Measurements from ENCODE around the gene PRDM5. TPM values are rescaled to one million over a fixed set of nuclear protein-coding genes. Genes with fewer than 3 reads are reported as not detected.

PRDM5 gene
- total RNA-seq, 2 donors from 2014 or later, result 9.9 to 18.9 TPM

DNA sequence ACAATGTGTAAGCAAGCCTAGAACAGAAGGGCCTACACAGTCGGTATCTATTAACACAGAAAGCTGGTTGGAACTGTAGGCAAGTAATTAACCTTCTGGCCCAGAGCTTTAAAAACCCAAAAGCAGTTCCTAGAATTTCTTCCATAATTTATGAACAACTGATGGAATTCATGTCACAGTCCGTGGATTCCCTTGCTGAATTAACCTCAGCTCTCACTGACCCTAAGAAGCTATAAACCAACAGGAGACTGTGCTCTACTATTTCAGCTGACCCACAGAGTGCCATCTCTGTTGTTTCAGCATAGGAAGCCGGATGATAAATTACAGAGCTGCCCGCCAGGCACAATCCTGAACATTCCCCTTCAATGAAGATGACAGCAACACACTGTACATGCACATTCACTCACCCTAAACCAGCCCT, 157.3 kb downstream of the PRDM5 start:
- Histone ChIP-seq H3K9me3 (no peaks in the 10 kb centered on the region), H3K4me3 (no peak overlapping the region), H3K27me3 (replicated peaks; ENCODE audit: insufficient read depth) (no peaks in the 10 kb centered on the region), H3K27ac (no peak overlapping the region), H3K4me1 (replicated peaks) (no peaks in the 10 kb centered on the region), H3K36me3 (no peaks in the 10 kb centered on the region)
- TF ChIP-seq POLR2A (IDR thresholded peaks at IDR 0.05) (no peak), POLR2AphosphoS5 (IDR thresholded peaks at IDR 0.05) (no peak)
- TF ChIP-seq, protein P1, sequence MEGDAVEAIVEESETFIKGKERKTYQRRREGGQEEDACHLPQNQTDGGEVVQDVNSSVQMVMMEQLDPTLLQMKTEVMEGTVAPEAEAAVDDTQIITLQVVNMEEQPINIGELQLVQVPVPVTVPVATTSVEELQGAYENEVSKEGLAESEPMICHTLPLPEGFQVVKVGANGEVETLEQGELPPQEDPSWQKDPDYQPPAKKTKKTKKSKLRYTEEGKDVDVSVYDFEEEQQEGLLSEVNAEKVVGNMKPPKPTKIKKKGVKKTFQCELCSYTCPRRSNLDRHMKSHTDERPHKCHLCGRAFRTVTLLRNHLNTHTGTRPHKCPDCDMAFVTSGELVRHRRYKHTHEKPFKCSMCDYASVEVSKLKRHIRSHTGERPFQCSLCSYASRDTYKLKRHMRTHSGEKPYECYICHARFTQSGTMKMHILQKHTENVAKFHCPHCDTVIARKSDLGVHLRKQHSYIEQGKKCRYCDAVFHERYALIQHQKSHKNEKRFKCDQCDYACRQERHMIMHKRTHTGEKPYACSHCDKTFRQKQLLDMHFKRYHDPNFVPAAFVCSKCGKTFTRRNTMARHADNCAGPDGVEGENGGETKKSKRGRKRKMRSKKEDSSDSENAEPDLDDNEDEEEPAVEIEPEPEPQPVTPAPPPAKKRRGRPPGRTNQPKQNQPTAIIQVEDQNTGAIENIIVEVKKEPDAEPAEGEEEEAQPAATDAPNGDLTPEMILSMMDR (IDR thresholded peaks at IDR 0.05), result no peak
- intact Hi-C loops (cut with DNase I), result no loop called here
- WGBS, result 72% methylated on average over 4 of the region's 4 CpGs
- DNase-seq (ENCODE audit: low spot score), result no peak

DNA sequence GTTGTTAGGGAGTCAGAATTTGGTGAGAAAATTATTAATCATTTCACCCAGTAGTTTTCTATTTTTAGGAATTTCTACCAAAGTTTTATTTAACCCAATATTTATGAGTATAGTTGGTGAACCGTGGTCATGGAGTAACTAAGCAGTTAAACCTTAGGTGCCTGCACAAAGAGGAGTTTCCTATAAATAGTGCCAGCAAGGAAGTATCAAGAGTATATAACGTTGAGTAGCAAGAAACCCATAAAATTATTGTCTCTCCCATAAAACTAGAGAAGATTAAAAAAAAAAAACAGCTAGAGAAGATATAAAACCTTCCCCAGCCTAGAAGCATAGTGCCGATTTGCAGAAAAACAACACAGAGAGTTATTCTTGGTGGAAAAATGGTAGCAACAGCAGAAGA, 158.9 kb downstream of the PRDM5 start:
- 25% methylated on average over 3 of the region's 3 CpGs for WGBS
- intact Hi-C loops (cut with DNase I), result no loop called here
- no peak overlapping the region for H3K4me3 ChIP-seq
- no peaks in the 10 kb centered on the region for H3K9me3 ChIP-seq
- DNase-seq (ENCODE audit: low spot score), result no peak
- TF ChIP-seq POLR2AphosphoS5 (IDR thresholded peaks at IDR 0.05) (no peak), POLR2A (IDR thresholded peaks at IDR 0.05) (no peak)
- TF ChIP-seq, protein P1 (IDR thresholded peaks at IDR 0.05), result no peak
- no peak overlapping the region for H3K27ac ChIP-seq
- no peaks in the 10 kb centered on the region for H3K27me3 ChIP-seq (replicated peaks; ENCODE audit: insufficient read depth)
- no peaks in the 10 kb centered on the region for H3K36me3 ChIP-seq
- H3K4me1 ChIP-seq (replicated peaks), result no peaks in the 10 kb centered on the region

DNA sequence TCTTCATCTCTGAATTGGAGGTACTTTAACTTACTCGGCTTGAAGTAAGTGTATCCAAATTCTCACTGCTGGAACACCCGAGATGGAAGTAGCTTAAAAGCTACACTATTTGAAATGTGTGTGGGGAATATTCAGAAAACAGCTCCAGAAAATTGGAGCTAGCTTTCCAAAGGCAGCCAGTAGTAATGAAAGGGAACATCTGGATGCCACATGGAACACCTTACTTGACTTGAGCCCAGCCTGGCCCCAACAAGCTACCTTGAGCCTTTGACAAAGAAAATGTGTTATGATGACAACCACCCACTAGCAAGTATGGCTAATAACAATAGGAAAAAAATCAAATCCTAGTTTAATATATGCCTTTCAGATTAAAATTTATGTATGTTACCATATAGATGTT, 161.5 kb downstream of the PRDM5 start:
- intact Hi-C loops (cut with DNase I), result no loop called here
- no peak for DNase-seq (ENCODE audit: low spot score)

DNA sequence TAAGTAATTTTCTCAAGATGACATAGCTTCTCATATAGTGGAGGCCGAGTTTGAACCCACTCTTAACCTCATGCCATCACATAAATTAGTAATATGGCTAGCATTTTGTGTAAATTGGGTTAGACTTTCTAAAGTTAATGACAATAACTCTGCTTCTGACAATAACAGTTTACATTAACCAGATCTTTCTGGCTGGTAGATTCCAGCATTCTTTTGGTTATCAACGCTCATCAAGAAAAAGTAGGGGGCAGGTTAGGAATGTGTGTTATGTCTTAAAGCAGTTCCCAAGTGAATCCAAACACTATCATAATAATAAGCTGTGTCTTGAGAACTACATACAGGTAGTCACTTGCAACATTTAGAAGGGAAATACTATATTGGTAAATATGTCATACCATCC, 162.5 kb downstream of the PRDM5 start:
- whole genome bisulfite sequencing, result 85% methylated on average over 2 of the region's 2 CpGs
- H3K9me3 ChIP-seq, result no peaks in the 10 kb centered on the region
- no peak overlapping the region for H3K27ac ChIP-seq
- no peak for DNase-seq (ENCODE audit: low spot score)
- no peaks in the 10 kb centered on the region for H3K4me1 ChIP-seq (replicated peaks)
- H3K4me3 ChIP-seq, result no peak overlapping the region
- H3K36me3 ChIP-seq, result no peaks in the 10 kb centered on the region
- H3K27me3 ChIP-seq (replicated peaks; ENCODE audit: insufficient read depth), result no peaks in the 10 kb centered on the region
- TF ChIP-seq, protein P1 (IDR thresholded peaks at IDR 0.05), result no peak
- TF ChIP-seq POLR2AphosphoS5 (IDR thresholded peaks at IDR 0.05) (no peak), POLR2A (IDR thresholded peaks at IDR 0.05) (no peak)
- intact Hi-C loops (cut with DNase I), result no loop called here

More for the DNA sequence above, 161.5 kb downstream of the PRDM5 start:
- no peak for TF ChIP-seq POLR2A (IDR thresholded peaks at IDR 0.05)
- TF ChIP-seq, protein P1 (IDR thresholded peaks at IDR 0.05), result no peak
- no peak for TF ChIP-seq POLR2AphosphoS5 (IDR thresholded peaks at IDR 0.05)
- Histone ChIP-seq H3K36me3 (no peaks in the 10 kb centered on the region), H3K27ac (no peak overlapping the region), H3K27me3 (replicated peaks; ENCODE audit: insufficient read depth) (no peaks in the 10 kb centered on the region), H3K4me1 (replicated peaks) (no peaks in the 10 kb centered on the region), H3K9me3 (no peaks in the 10 kb centered on the region), H3K4me3 (no peak overlapping the region)
- 91% methylated on average over 2 of the region's 2 CpGs for WGBS

DNA sequence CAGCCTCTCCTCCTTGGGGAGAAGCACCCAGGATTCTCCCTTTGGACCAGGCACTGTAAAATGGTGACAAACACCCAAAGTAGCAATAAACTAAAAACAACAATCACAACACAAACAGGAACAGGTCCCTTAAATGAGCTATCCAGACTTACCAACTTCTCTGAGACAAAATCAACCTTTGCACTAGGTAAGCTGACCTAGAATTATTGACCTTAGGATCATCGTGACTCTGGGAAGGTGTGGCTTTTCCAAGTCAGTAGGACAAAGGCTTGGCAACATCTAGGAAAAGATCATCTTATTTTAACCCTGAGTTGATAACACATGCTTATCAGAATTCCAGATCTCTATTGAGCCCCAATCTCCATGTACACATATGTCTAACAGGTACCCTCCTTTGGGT, 166.7 kb downstream of the PRDM5 start:
- Histone ChIP-seq H3K4me1 (replicated peaks) (no peaks in the 10 kb centered on the region), H3K9me3 (no peaks in the 10 kb centered on the region), H3K4me3 (no peak overlapping the region), H3K27ac (no peak overlapping the region), H3K36me3 (no peaks in the 10 kb centered on the region), H3K27me3 (replicated peaks; ENCODE audit: insufficient read depth) (no peaks in the 10 kb centered on the region)
- no peak for DNase-seq (ENCODE audit: low spot score)
- WGBS, result 94% methylated on average over 1 of the region's 1 CpG
- no peak for TF ChIP-seq POLR2A (IDR thresholded peaks at IDR 0.05)
- no peak for TF ChIP-seq POLR2AphosphoS5 (IDR thresholded peaks at IDR 0.05)
- TF ChIP-seq, protein P1 (IDR thresholded peaks at IDR 0.05), result no peak
- intact Hi-C loops (cut with DNase I), result no loop called here

All from prostate gland (tissue), 2 donors.